Measurements from ENCODE around the gene CRHR2.

CRHR2 gene

DNA sequence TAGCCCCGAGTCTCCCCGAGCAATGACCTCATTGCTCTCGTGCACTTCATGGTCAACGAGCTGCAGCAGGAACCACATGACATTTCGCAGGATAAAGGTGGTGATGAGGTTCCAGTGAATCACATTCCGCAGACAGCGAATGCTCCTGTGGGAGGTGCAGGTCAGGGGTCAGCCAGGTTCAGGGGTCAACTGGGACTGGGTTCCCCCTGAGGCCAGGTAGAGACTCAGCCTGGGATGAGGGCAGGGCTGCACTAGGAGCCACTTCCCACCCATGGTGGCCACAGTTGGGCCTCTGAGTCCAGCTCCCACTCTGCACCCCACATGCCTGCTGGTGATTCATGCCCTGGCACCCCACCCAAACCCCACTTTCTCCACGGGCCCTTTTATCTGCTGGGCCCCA, 17.2 kb downstream of the CRHR2 start:
- no peak for DNase-seq (ENCODE audit: low read depth)
- TF ChIP-seq, protein P1, sequence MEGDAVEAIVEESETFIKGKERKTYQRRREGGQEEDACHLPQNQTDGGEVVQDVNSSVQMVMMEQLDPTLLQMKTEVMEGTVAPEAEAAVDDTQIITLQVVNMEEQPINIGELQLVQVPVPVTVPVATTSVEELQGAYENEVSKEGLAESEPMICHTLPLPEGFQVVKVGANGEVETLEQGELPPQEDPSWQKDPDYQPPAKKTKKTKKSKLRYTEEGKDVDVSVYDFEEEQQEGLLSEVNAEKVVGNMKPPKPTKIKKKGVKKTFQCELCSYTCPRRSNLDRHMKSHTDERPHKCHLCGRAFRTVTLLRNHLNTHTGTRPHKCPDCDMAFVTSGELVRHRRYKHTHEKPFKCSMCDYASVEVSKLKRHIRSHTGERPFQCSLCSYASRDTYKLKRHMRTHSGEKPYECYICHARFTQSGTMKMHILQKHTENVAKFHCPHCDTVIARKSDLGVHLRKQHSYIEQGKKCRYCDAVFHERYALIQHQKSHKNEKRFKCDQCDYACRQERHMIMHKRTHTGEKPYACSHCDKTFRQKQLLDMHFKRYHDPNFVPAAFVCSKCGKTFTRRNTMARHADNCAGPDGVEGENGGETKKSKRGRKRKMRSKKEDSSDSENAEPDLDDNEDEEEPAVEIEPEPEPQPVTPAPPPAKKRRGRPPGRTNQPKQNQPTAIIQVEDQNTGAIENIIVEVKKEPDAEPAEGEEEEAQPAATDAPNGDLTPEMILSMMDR (IDR thresholded peaks at IDR 0.05; ENCODE audit: low read depth, low read length, missing control alignments): no peak
- in situ Hi-C loops (cut with HindIII; ENCODE audit: low sequenced_read_pairs): no loop called here
- H3K4me3 ChIP-seq (ENCODE audit: low read depth, low read length): no peak overlapping the region

DNA sequence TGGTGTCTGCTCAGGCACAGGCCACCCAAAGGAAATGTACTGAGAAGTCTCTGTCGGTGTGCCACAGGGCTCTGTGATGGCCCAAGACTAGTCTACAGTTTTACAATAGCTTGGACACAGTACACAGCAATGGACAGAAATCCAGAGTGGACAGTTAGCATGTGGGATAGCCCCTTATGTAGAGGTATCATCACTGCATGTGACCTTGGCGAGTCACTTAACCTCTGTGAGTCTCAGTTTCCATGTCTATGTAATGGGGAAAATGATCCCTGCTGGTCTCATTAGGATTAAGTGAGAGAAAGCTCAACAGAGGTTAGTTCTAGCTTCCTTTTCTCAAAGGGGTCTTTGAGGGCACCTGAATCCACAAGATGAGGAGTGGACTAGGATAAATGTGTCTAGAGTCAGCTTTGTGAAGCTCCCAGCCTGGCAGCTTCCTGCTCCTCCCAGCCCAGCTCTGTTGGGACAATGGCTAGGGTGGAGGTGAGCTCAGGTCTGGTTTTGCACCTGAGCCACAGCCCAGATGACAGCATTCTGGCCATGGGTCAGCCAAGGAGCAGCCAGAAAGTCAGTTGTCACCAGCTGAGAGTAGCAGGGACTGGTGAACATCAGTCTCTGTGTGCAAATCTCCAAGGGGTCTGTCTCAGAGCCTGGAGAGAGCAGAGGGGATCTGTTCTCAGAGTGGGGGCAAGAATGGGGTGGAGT, 17.9 kb downstream of the CRHR2 start:
- H3K4me3 ChIP-seq (ENCODE audit: low read depth, low read length): no peak overlapping the region
- TF ChIP-seq, protein P1 (IDR thresholded peaks at IDR 0.05; ENCODE audit: low read depth, low read length, missing control alignments): no peak
- no peak for DNase-seq (ENCODE audit: low read depth)
- in situ Hi-C loops (cut with HindIII; ENCODE audit: low sequenced_read_pairs): no loop called here

DNA sequence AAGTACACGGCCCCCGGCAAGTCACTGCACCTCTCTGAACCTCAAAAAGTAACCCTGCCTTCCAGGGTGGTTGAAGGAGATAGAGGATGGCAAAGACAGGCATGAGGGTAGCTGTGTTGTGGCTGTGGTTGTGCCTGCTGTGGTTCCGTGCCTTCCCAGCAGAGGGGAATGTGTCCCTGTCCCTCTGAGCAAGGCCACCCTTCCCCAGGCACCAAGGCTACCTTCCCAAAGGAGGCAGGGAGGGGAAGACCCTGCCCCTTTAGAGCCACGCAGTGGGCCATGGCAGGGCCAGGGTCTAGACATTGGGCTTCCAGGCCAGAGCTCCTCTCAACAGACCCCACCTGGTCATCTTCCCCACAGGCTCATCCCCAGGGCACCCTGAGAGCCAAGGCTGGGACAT, 18.8 kb downstream of the CRHR2 start:
- in situ Hi-C loops (cut with HindIII; ENCODE audit: low sequenced_read_pairs): no loop called here
- DNase-seq (ENCODE audit: low read depth): no peak
- TF ChIP-seq, protein P1 (IDR thresholded peaks at IDR 0.05; ENCODE audit: low read depth, low read length, missing control alignments): no peak
- H3K4me3 ChIP-seq (ENCODE audit: low read depth, low read length): no peak overlapping the region

DNA sequence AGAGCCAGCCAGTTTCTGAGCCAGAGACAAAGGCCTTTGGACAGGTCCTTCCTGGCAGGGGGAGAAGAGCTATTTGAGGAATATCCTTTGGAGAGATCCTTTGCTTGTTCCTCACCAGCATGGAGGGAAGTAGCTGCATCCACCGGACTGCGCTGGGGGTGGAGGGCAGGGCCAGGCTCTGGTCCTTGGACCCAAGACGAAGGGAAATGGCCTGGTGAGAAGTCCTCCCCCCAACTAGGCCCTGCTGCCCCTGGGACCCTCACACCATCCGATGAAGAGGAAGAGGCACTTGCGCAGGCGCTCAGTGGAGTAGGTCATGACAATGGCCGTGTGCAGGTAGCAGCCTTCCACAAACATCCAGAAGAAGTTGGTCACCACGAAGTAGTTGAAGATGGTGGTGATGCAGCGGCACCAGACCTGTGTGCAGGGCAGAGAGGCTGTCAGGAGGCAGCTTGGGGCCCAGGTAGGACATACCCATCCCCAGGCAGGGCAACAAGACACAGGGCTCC, 19.8 kb downstream of the CRHR2 start:
- no peak for DNase-seq (ENCODE audit: low read depth)
- in situ Hi-C loops (cut with HindIII; ENCODE audit: low sequenced_read_pairs): no loop called here
- TF ChIP-seq, protein P1 (IDR thresholded peaks at IDR 0.05; ENCODE audit: low read depth, low read length, missing control alignments): no peak
- H3K4me3 ChIP-seq (ENCODE audit: low read depth, low read length): no peak overlapping the region

DNA sequence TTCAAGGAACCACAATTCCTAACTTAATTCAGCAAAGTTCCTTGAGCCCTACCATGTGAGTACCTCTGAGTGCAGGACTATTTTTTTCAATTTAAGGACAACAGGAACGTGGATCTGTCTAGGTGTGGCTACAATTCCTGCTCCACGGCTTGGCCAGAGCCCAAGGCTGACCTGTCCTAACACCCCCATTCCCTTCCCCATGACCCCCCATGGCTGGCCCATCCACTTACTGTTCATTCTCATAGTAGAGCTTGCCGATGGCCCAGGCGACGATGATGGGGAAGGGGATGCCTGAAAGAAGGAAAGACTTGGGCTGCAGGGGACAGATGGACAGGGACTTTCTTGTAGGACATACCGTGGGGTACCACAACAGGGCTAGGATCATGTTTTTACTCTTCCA, 20.3 kb downstream of the CRHR2 start:
- TF ChIP-seq, protein P1 (IDR thresholded peaks at IDR 0.05; ENCODE audit: low read depth, low read length, missing control alignments): no peak
- no peak overlapping the region for H3K4me3 ChIP-seq (ENCODE audit: low read depth, low read length)
- in situ Hi-C loops (cut with HindIII; ENCODE audit: low sequenced_read_pairs): no loop called here
- DNase-seq (ENCODE audit: low read depth): no peak

DNA sequence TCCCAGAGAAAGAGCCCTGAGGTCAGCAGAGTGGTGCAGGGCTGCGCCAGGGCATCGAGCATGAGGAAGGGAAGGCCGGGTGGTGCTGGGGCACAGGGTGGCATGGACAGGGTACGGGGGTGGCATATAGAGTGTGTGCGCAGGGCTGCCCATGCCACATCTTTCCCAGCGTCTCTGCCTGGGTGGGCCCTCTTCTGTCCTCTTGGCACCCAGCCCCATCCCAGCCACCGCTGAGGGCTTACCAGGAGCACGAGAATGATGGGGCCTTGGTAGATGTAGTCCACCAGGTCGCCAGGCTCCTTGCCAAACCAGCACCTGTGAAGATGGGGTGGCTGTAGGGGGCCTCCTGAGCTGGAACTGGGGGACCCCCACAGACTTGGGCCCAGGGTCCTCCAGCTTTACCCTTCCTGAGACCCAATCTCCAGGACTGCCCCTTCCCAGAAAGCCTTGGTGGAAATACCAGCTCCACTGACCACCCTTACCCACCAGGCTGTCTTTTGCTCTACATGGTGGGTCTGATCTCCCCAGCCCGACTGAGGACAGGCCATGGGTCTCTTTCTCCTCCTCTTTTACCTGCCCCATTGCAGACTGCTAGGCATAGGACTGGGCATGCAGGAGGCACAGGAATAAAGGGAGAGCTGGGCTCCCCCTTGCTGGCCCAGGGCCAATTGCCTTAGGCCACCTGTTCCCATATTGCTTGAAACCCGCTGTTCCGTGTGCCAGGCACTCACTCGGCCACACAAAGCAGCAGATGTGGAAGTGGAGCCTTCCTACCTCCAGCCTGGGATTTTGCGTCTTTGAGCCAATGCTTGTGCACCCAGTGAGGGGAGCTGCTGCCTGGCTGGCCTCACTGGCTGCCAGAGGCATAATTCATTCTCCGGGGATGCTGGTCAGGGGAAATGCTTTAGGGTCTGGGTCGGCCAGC, 21.7 kb downstream of the CRHR2 start:
- in situ Hi-C loops (cut with HindIII; ENCODE audit: low sequenced_read_pairs): no loop called here
- no peak for DNase-seq (ENCODE audit: low read depth)
- TF ChIP-seq, protein P1 (IDR thresholded peaks at IDR 0.05; ENCODE audit: low read depth, low read length, missing control alignments): no peak

More for the DNA sequence above, 21.7 kb downstream of the CRHR2 start:
- H3K4me3 ChIP-seq (ENCODE audit: low read depth, low read length): no peak overlapping the region

All from astrocyte of the cerebellum (primary cell).